Psoas muscle (tissue), 8 donors: Measurements from ENCODE around the gene FBLIM1. TPM values are rescaled to one million over a fixed set of nuclear protein-coding genes. Genes with fewer than 3 reads are reported as not detected.

Experiments
- ATAC-seq, 4 donors: fragments of 200-7000 bp; cut with Tn5 transposase; one replicate each; pipeline ENCODE4 v1.9.1; 2020; ENCODE audit warnings: moderate library complexity in 3 of 4, mild to moderate bottlenecking in 2 of 4
- DNase-seq, 2 donors: peaks; one replicate each; pipeline ENCODE4 v3.0.0-alpha.2; 2020
- H3K27ac ChIP-seq: fragments of 200-600 bp; one replicate; pipeline ENCODE4 v1.8.0; 2022
- H3K27me3 ChIP-seq, 3 donors: fragments of 200-600 bp in 1 of 3; one replicate each; pipeline versions ENCODE4 v1.6.1 to v1.8.0; 2013 to 2022; ENCODE audit warnings: low read length in 2 of 3, mild to moderate bottlenecking in 2 of 3, moderate library complexity in 1 of 3; ENCODE audit not compliant: insufficient read depth in 3 of 3
- H3K36me3 ChIP-seq, 2 donors: fragments of 200-600 bp in 1 of 2; one replicate each; pipeline versions ENCODE4 v1.6.1 to v1.8.0; 2013 to 2022; ENCODE audit warnings: low read depth in 1 of 2, mild to moderate bottlenecking in 1 of 2, moderate library complexity in 1 of 2; ENCODE audit not compliant: insufficient read depth in 1 of 2
- H3K4me1 ChIP-seq: fragments of 200-600 bp; one replicate; pipeline ENCODE4 v1.8.0; 2022
- H3K4me3 ChIP-seq: fragments of 200-600 bp; one replicate; pipeline ENCODE4 v1.8.0; 2022; ENCODE audit warnings: mild to moderate bottlenecking
- H3K9me3 ChIP-seq: fragments of 200-600 bp; one replicate; pipeline ENCODE4 v1.8.0; 2022
- WGBS, 3 donors: extraction: QIAGEN DNeasy Blood & Tissue Kit; methylation state at CpG; one replicate each; pipeline versions ENCODE4 v1.1.6 to v1.1.7; 2013; 5-methylcytosine and 5-hydroxymethylcytosine counted together
- intact Hi-C, 2 donors: fragments of 100-400 bp; cut with DNase I; formaldehyde crosslinking; loops; one replicate each; pipeline versions ENCODE4 v1.11.0 to v1.14.2; 2022
- long read RNA-seq, 2 donors: library from polyadenylated mRNA; unstranded; transcript quantifications; one replicate each; pipeline ENCODE4 v2.0.0, GENCODE V29; 2021
- polyA plus RNA-seq, 3 donors: library from polyadenylated mRNA; stranded (reverse); fragments of 200-250 nt; gene quantifications; one replicate each; pipeline ENCODE4 v1.2.3, GENCODE V29; 2013
- total RNA-seq, 4 donors: library from RNA; stranded (reverse); fragmentation: NEBNext Ultra II Directional in 2 of 4; extraction: Animal tissue kit (Norgen Biotek cat#: 25700) in 2 of 4; gene quantifications; one replicate each; pipeline versions ENCODE4 v1.2.1 to v1.2.4, GENCODE V29; 2021 to 2023
- TF ChIP-seq, protein P1 (sequence below): fragments of 200-600 bp; IDR thresholded peaks from one replicate; pipeline ENCODE4 v1.8.0; 2022; ENCODE audit warnings: antibody characterized with exemption
- donor health status: healthy with polysubstance abuse.
- donor health status: DM: no; HTN: no; CAD: no; lungs with moderate emphysema.
- donor health status: Bipolar disorder and iron deficiency.
- donor health status: healthy.
- donor health status: DM: yes; HTN: yes; CAD: no.
- donor health status: DM: no; HTN: no; CAD: no.
- donor health status: DM: no; HTN: no; CAD: no.
- donor health status: DM: yes; HTN: yes; CAD: no.

Gene FBLIM1, protein sequence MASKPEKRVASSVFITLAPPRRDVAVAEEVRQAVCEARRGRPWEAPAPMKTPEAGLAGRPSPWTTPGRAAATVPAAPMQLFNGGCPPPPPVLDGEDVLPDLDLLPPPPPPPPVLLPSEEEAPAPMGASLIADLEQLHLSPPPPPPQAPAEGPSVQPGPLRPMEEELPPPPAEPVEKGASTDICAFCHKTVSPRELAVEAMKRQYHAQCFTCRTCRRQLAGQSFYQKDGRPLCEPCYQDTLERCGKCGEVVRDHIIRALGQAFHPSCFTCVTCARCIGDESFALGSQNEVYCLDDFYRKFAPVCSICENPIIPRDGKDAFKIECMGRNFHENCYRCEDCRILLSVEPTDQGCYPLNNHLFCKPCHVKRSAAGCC
- total RNA-seq (10 to 100 TPM in 1 of 4 donors, 1 to 10 TPM in 3; 2.5 to 11.3 (median 4.2) TPM), polyA plus RNA-seq (1 to 10 TPM; 2.5 to 3.1 (median 2.5) TPM)
- long read RNA-seq, donor 1, partial matches to known transcripts: 1 of 2 reads
- long read RNA-seq, donor 1, other reads (novel, unspliced or antisense): 0 of 2 reads
- long read RNA-seq, donor 2, partial matches to known transcripts: 0 of 5 reads
- long read RNA-seq, donor 2, other reads (novel, unspliced or antisense): 3 of 5 reads

DNA sequence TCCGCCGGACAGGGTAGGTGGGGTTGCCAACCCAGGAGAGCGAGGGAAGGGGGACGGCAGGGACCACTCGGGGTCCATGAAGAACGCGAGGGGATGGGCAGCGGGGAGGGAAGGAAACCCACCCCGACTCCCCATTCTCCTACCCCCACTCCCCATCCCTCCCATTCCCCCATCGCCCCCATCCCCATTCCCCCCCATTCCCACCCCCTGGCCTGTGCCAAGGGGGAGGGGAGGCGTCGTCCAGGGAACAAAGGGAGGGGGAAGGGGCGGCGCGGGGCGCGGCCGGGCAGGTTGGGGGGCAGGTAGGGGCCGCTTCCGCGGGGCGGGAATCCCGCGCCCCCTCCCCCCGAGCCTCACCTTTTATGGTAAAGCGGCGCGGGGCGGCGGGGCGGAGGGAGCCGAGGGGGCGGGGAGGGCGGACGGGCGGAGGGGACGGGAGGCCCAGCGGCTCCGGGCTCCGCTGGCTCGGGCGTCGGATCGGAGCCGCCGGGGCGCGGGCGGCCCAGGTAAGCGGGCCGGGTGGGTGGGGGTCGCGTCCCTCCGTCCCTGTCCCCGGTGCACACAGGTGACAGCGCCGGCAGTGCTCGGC lies at the start of gene FBLIM1:
Gene FBLIM1 (plus strand): TSS at position 453 of the 589 bp plus-strand sequence. CDS start 6,189 bp downstream, outside the sequence.
- TF ChIP-seq, protein P1, sequence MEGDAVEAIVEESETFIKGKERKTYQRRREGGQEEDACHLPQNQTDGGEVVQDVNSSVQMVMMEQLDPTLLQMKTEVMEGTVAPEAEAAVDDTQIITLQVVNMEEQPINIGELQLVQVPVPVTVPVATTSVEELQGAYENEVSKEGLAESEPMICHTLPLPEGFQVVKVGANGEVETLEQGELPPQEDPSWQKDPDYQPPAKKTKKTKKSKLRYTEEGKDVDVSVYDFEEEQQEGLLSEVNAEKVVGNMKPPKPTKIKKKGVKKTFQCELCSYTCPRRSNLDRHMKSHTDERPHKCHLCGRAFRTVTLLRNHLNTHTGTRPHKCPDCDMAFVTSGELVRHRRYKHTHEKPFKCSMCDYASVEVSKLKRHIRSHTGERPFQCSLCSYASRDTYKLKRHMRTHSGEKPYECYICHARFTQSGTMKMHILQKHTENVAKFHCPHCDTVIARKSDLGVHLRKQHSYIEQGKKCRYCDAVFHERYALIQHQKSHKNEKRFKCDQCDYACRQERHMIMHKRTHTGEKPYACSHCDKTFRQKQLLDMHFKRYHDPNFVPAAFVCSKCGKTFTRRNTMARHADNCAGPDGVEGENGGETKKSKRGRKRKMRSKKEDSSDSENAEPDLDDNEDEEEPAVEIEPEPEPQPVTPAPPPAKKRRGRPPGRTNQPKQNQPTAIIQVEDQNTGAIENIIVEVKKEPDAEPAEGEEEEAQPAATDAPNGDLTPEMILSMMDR: no peak
- peak within 1 kb of the TSS; percentile 4 for H3K27ac ChIP-seq
- peaks cover 0 to 44% (median 19%) of the 10 kb centered on the region in 3 donors for H3K27me3 ChIP-seq
- H3K4me3 ChIP-seq: peak within 1 kb of the TSS; percentile 66
- no peaks in the 10 kb centered on the region for H3K9me3 ChIP-seq
- ATAC-seq (peak in 3 of 4 donors; percentile 7 to 13 (median 13)), DNase-seq (no peak)
- WGBS, 3 donors: 6 to 27% (median 14%) methylated on average over 20 to 57 of the region's 58 CpGs
- intact Hi-C loops: no loop called here
- peaks cover 13% of the 10 kb centered on the region for H3K4me1 ChIP-seq
- H3K36me3 ChIP-seq: no peaks in the 10 kb centered on the region

GRCh38 chr1:15709226-15709625 lies 49.4 kb upstream of the FBLIM1 start:
- H3K4me1 ChIP-seq: peaks cover 82% of the 10 kb centered on the region
- no peaks in the 10 kb centered on the region for H3K36me3 ChIP-seq
- 48 to 76% (median 58%) methylated on average over 4 of the region's 4 CpGs for WGBS, 3 donors
- ATAC-seq (no peak), DNase-seq (no peak)
- no peaks in the 10 kb centered on the region for H3K9me3 ChIP-seq
- no peaks in the 10 kb centered on the region for H3K27me3 ChIP-seq
- intact Hi-C loops: no loop called here
- peak overlapping the region; percentile 94 for H3K27ac ChIP-seq
- TF ChIP-seq, protein P1: no peak
- H3K4me3 ChIP-seq: no peak overlapping the region

DNA sequence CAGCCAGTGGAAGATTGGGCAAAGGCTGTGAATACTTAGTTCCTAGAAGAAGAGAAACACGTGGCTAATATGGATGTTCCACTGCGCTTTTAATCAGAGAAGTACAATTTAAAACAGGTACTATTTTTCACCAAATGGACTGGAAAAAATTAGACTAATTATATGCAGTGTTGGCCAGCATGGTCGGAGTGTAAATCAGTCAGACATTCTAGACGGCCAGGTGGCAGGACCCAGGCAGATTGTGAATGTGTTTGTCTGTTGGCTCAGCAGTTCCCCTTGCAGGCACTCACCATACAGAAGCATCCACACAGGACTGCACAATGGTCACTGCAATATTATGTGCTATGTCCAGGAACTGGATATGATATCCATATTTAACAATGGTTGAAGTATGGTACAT lies 46.4 kb upstream of the FBLIM1 start:
- ATAC-seq: no peak
- DNase-seq: no peak
- TF ChIP-seq, protein P1: no peak
- H3K27ac ChIP-seq: peak overlapping the region; percentile 94
- H3K27me3 ChIP-seq: no peaks in the 10 kb centered on the region
- 28 to 48% (median 35%) methylated on average over 4 of the region's 4 CpGs for WGBS, 3 donors
- no peaks in the 10 kb centered on the region for H3K9me3 ChIP-seq
- peaks cover 86% of the 10 kb centered on the region for H3K4me1 ChIP-seq
- intact Hi-C loops: loop anchor here in 1 of 2 donors (5.0 kb wide), 1 partner anchor 120 kb away; no protein-coding TSS in a partner anchor
- no peak overlapping the region for H3K4me3 ChIP-seq
- H3K36me3 ChIP-seq: peaks cover 0 to 12% of the 10 kb centered on the region in 2 donors

DNA sequence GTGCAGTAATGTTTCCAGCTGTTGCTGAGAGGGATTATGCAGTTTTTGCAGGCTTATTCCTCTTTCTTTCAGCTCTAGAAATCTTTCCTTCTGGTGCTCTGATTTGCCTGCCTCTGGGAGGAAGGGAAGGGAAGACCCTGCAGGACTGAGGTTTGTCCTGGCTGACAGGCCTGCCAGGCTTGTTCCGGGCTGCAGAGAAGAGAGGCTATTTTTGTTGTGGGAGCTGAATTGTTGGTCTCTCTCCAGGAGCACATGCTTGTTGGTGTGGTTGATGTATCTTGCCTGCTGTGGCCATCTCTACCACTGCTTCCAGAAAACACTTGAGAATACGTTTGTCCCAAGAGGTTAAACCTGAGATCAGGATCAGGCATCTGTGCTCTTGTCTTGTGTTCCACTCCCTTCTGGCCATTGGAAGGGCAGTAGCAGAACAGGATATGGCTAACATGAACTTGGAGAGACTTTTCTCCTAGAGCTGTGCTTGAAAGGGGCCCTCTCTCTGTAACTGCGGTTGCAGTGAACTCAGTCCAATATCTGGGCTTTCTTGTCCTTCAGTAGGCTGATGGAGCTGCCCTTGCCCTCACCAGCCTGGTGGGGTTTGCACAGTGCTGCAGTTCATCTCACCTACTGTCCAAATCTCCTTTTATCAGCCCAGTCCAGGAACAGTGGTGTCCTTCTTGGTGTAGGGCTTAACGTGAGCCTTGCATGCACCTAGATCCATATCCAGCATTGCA lies 44.0 kb upstream of the FBLIM1 start:
- peak in 1 of 2 donors; percentile 73 for DNase-seq
- intact Hi-C loops: loop anchor here in 1 of 2 donors (5.0 kb wide), 1 partner anchor 122 kb away; no protein-coding TSS in a partner anchor
- H3K4me1 ChIP-seq: peaks cover 80% of the 10 kb centered on the region

More for the DNA sequence above, 44.0 kb upstream of the FBLIM1 start:
- no peak overlapping the region for H3K4me3 ChIP-seq
- no peaks in the 10 kb centered on the region for H3K27me3 ChIP-seq
- peak; percentile 70 to 80 (median 76) for ATAC-seq
- no peaks in the 10 kb centered on the region for H3K9me3 ChIP-seq
- TF ChIP-seq, protein P1: no peak
- WGBS, 3 donors: 13 to 23% (median 14%) methylated on average over 4 of the region's 4 CpGs
- peak overlapping the region; percentile 94 for H3K27ac ChIP-seq
- H3K36me3 ChIP-seq: peaks cover 2 to 35% of the 10 kb centered on the region in 2 donors
